ENCODE data around the gene FYN. TPM values are rescaled to one million over a fixed set of nuclear protein-coding genes. Genes with fewer than 3 reads are reported as not detected.

FYN gene
- total and polyA plus RNA-seq, 2 of the 13 experiments (the other 11 are each of a cell fraction or from before 2014, with no cell fraction given): 15.5 to 24.6 TPM

DNA sequence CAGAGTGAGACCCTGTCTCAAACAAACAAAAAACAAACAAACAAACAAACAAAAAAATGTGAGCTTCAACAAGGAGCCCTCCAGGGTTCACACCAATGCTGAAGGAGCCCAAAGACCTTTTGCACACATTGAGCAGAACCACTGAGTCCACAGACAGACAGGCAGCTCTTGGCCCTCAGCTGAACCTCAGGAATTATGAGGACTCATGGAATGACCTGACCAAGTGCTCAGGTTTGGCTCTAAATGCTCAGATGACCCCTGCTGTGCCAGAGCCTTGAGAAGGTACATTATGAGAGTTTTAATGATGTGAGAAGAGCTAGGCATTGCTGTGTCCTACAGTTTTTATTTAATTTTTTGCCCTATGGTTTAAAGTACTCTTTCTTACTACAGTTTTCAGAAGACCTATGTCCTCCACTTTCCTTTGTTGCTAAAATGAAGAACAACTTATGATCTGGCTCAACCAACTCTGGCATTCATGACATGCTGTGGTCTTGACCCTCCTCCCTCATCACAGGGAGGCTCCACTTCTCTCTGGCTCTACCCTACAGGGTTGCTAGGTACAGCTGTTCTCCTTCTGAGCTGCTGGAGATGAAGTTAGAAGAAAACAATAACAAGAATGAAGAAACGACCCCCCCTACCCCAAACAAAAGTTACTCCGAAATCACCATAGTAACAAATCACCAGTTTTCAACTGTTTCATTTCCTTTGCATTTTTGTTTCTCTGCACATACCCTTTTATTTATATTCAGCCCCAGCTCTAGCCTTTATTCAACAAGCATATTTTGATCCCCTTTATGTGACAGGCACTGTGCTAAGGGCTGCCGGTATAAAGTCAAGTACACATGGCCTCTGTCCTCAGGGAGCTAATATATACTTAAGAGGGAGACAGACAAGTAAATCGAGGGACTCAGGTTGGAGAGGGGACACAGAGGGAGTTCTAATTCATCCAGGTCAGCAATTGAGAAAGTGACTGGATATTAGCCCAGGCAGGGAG is 138.9 kb downstream of the FYN start:
- H3K9me3 ChIP-seq (ENCODE audit: low read length): no peaks in the 10 kb centered on the region
- FAIRE-seq (no peak), DNase-seq (ENCODE audit: low spot score) (no peak), ATAC-seq (no peak)
- H2AFZ ChIP-seq (ENCODE audit: low read length): no peak overlapping the region
- intact Hi-C loops (cut with micrococcal nuclease; ENCODE audit: unreplicated experiment): no loop called here
- no peak overlapping the region for H3K27ac ChIP-seq (ENCODE audit: extremely low read length, insufficient read depth, low read length)
- peaks cover 35% of the 10 kb centered on the region for H3K4me1 ChIP-seq (ENCODE audit: insufficient read depth, low read length)
- no peaks in the 10 kb centered on the region for H4K20me1 ChIP-seq (ENCODE audit: insufficient read depth, low read length)
- BruUV-seq (replicated peaks): no TSS peak
- no peak overlapping the region for H3K4me3 ChIP-seq (replicated peaks in 1 of 3; ENCODE audit: insufficient read depth in 1 of 3, low read depth in 2 of 3, low read length in 3 of 3)
- 75% methylated on average over 4 of the region's 4 CpGs for WGBS (ENCODE audit: low lambda C conversion rate)
- no peak overlapping the region for H3K9ac ChIP-seq (ENCODE audit: insufficient read depth, low read depth, low read length)
- H3K27me3 ChIP-seq (ENCODE audit: control insufficient read depth in 1 of 2, insufficient read depth in 2 of 2, low read length in 2 of 2): no peaks in the 10 kb centered on the region
- H3K4me2 ChIP-seq (ENCODE audit: low read depth, low read length): no peak overlapping the region
- CTCF ChIA-PET (ENCODE audit: low intra/inter-chr PET ratio, low total read pairs): no interaction called here
- no peaks in the 10 kb centered on the region for H3K79me2 ChIP-seq (ENCODE audit: insufficient read depth, low read length)
- POLR2A ChIA-PET: interaction anchor here (0.6 kb wide), 1 partner anchor 50 kb away, joined by 3 read pairs; no protein-coding TSS in a partner anchor
- H3K36me3 ChIP-seq (replicated peaks in 1 of 2; ENCODE audit: control insufficient read depth in 1 of 2, insufficient read depth in 2 of 2, low read length in 2 of 2): no peaks in the 10 kb centered on the region
- in situ Hi-C loops (cut with HindIII; ENCODE audit: extremely low pct_ligation_motif_present, low pct_unique_long_range_greater_than_20kb): no loop called here
- TF ChIP-seq ZBTB4 (CRISPR knock-in tag; IDR thresholded peaks at IDR 0.05; ENCODE audit: borderline replicate concordance) (no peak), ZNF33B (CRISPR knock-in tag; IDR thresholded peaks at IDR 0.05) (no peak), ARID5B (CRISPR knock-in tag; IDR thresholded peaks at IDR 0.05) (no peak), NFIB (CRISPR knock-in tag; IDR thresholded peaks at IDR 0.05; ENCODE audit: borderline replicate concordance) (no peak), NFKBIZ (CRISPR knock-in tag; IDR thresholded peaks at IDR 0.05) (no peak), ELF4 (CRISPR knock-in tag; IDR thresholded peaks at IDR 0.05; ENCODE audit: borderline replicate concordance) (no peak), HNRNPLL (IDR thresholded peaks at IDR 0.05; ENCODE audit: low read depth, low read length, poor library complexity, severe bottlenecking) (no peak), BCL6 (CRISPR knock-in tag; IDR thresholded peaks at IDR 0.05) (no peak), ZNF12 (CRISPR knock-in tag; IDR thresholded peaks at IDR 0.05) (no peak), HMG20B (CRISPR knock-in tag; conservative IDR thresholded peaks at IDR 0.05) (no peak), ZNF737 (CRISPR knock-in tag; IDR thresholded peaks at IDR 0.05; ENCODE audit: borderline replicate concordance) (no peak), POLR2G (IDR thresholded peaks at IDR 0.05; ENCODE audit: low read depth, low read length) (no peak)
- TF ChIP-seq, protein P1, sequence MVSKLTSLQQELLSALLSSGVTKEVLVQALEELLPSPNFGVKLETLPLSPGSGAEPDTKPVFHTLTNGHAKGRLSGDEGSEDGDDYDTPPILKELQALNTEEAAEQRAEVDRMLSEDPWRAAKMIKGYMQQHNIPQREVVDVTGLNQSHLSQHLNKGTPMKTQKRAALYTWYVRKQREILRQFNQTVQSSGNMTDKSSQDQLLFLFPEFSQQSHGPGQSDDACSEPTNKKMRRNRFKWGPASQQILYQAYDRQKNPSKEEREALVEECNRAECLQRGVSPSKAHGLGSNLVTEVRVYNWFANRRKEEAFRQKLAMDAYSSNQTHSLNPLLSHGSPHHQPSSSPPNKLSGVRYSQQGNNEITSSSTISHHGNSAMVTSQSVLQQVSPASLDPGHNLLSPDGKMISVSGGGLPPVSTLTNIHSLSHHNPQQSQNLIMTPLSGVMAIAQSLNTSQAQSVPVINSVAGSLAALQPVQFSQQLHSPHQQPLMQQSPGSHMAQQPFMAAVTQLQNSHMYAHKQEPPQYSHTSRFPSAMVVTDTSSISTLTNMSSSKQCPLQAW (CRISPR knock-in tag; IDR thresholded peaks at IDR 0.05): no peak

Measured in HepG2 (cell line).